Astrocyte of the cerebellum (primary cell): ENCODE results near the gene E2F3.
A peak's percentile ranks its signal among the peaks of the same experiment; 100 is the strongest.

Experiments used
- DNase-seq: peaks from one replicate; pipeline ENCODE4 v3.0.0-alpha.2; 2011; ENCODE audit warnings: low read depth
- H3K4me3 ChIP-seq: 2 replicates; pipeline ENCODE4 v1.5.1; 2011; ENCODE audit warnings: mild to moderate bottlenecking, low read depth, low read length, moderate library complexity
- CTCF ChIP-seq: IDR thresholded peaks from 2 replicates; pipeline ENCODE4 v1.5.1; 2012; ENCODE audit warnings: low read length, low read depth, moderate library complexity, mild to moderate bottlenecking; ENCODE audit errors: missing control alignments
- in situ Hi-C: cut with HindIII; loops from 2 replicates; pipeline ENCODE4 v1.10.0; 2017; ENCODE audit warnings: low sequenced_read_pairs

Gene E2F3

GRCh38 chr6:20486641-20487040 is 85.0 kb downstream of the E2F3 start:
- in situ Hi-C loops: no loop called here
- TF ChIP-seq CTCF: no peak
- no peak for DNase-seq
- H3K4me3 ChIP-seq: no peak overlapping the region

DNA sequence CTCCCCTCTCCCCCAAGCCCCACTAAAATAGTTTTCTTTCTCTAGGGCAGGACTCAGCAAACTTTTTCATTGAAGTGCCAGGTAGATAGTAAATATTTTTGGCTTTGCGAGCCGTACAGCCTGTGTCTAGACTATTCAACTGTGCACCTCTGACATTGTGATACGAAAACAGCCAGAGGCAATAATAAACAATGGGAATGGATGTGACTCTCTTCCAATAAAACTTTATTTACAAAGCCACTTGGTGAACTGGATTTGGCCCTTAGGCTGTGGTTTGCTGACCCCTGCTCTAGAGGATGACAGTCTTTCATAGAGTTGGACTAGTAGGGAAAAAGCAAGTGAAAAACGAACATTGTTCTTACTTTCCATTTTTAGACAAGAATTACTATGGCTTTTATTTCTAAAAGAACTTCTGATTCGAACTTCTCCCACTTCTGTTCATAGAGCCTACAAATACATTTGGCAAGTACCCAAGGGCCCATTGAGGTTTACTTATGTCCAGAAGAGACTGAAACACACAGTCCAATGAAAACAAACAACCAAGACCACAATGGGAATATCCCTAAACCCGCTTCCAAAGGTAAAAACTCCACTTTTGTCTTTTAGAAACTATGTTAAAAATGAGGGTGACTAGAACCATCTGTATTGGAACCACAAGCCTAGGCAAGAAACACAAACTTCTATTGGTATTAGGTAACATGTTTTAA is 86.1 kb downstream of the E2F3 start:
- TF ChIP-seq CTCF: no peak
- in situ Hi-C loops: no loop called here
- no peak overlapping the region for H3K4me3 ChIP-seq
- DNase-seq: peak; percentile 79

- no peak for TF ChIP-seq CTCF
These were observed 88.9 kb downstream of the E2F3 start for GRCh38 chr6:20490591-20490990.

GRCh38 chr6:20492099-20492498 is 90.4 kb downstream of the E2F3 start:
- H3K4me3 ChIP-seq: no peak overlapping the region
- no peak for TF ChIP-seq CTCF
- no peak for DNase-seq
- in situ Hi-C loops: no loop called here

More at GRCh38 chr6:20490591-20490990, 88.9 kb downstream of the E2F3 start:
- no peak for DNase-seq
- in situ Hi-C loops: no loop called here
- no peak overlapping the region for H3K4me3 ChIP-seq

- no peak for TF ChIP-seq CTCF
- H3K4me3 ChIP-seq: no peak overlapping the region
- peak; percentile 72 for DNase-seq
- in situ Hi-C loops: no loop called here
These were observed 95.7 kb downstream of the E2F3 start for GRCh38 chr6:20497216-20498040.

GRCh38 chr6:20498041-20498385 is 96.3 kb downstream of the E2F3 start:
- TF ChIP-seq CTCF: no peak
- DNase-seq: no peak
- H3K4me3 ChIP-seq: no peak overlapping the region
- in situ Hi-C loops: no loop called here
